Peyer's patch (tissue), 4 donors: ENCODE measurements around the gene GAGE12F.
"Not testable (repeated sequence)": the region's sequence is repeated elsewhere in the genome, so short reads cannot be mapped to it uniquely, and the experiment has no call there.

ENCODE experiments used
- CTCF ChIP-seq, 6 experiments: fragments of 450-650 bp in 4 of 6; fragments of 200-600 bp in 2 of 6; sonication (generic) in 1 of 6; IDR thresholded peaks; one replicate each; pipeline ENCODE4 v1.5.1; 2017 to 2019; ENCODE audit warnings: antibody characterized with exemption in 6 of 6, mild to moderate bottlenecking in 3 of 6, moderate library complexity in 1 of 6
- POLR2A ChIP-seq, 2 donors: fragments of 450-650 bp; IDR thresholded peaks; one replicate each; pipeline ENCODE4 v1.5.1; 2017; ENCODE audit warnings: antibody characterized with exemption in 2 of 2, mild to moderate bottlenecking in 2 of 2, moderate library complexity in 2 of 2

GRCh38 chrX:49550989-49551388 lies 9.7 kb upstream of the GAGE12F start, which contains the start of gene GAGE12E:
- TF ChIP-seq POLR2A, CTCF (IDR thresholded peaks at IDR 0.05): not testable (repeated sequence)
